ENCODE results near the gene SYNGR2.

DNA sequence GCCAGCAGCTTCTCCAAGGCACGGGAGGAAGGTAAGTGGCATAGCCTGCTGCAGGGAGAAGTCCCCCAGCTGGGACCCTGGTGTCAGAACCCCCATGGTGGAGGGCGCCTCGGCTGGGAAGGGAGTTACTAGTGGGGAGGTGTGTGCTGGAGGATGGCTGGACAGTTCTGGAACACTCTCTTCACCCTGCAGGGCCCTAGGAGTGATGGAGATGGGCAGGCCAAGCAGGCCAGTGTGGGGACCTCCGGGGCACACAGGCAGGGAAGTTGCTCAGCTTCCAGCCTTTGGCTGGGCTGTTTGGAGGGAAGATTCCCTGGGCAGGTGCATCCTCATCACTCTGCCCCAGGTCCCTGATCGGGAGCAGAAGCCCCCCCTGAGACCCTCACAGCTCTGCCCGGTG, 21.5 kb upstream of the SYNGR2 start:
- TF ChIP-seq POLR2AphosphoS5 (IDR thresholded peaks at IDR 0.05) = no peak
- TF ChIP-seq, protein P1, sequence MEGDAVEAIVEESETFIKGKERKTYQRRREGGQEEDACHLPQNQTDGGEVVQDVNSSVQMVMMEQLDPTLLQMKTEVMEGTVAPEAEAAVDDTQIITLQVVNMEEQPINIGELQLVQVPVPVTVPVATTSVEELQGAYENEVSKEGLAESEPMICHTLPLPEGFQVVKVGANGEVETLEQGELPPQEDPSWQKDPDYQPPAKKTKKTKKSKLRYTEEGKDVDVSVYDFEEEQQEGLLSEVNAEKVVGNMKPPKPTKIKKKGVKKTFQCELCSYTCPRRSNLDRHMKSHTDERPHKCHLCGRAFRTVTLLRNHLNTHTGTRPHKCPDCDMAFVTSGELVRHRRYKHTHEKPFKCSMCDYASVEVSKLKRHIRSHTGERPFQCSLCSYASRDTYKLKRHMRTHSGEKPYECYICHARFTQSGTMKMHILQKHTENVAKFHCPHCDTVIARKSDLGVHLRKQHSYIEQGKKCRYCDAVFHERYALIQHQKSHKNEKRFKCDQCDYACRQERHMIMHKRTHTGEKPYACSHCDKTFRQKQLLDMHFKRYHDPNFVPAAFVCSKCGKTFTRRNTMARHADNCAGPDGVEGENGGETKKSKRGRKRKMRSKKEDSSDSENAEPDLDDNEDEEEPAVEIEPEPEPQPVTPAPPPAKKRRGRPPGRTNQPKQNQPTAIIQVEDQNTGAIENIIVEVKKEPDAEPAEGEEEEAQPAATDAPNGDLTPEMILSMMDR (IDR thresholded peaks at IDR 0.05) = no peak
- TF ChIP-seq EP300 (IDR thresholded peaks at IDR 0.05) = no peak
